HEK293 (cell line): ENCODE data around the gene FAM168A.

ENCODE experiments used
- MZF1 ChIP-seq: fragments of 450-650 bp; formaldehyde crosslinking; IDR thresholded peaks from 2 replicates; pipeline ENCODE4 v1.5.1; 2017; ENCODE audit warnings: missing biosample characterization, missing genetic modification characterization, borderline replicate concordance
- TRIM28 ChIP-seq: IDR thresholded peaks from 2 replicates; pipeline ENCODE4 v1.6.1; 2011; ENCODE audit warnings: low read length, control low read depth, borderline replicate concordance
- ZNF658 ChIP-seq: fragments of 450-650 bp; formaldehyde crosslinking; IDR thresholded peaks from 2 replicates; pipeline ENCODE4; 2016; ENCODE audit warnings: missing biosample characterization, missing genetic modification characterization

GRCh38 chr11:73454987-73455386 lies 142.9 kb downstream of the FAM168A start:
- no peak for TF ChIP-seq ZNF658 (tag by site-specific recombination)
- no peak for TF ChIP-seq TRIM28
- no peak for TF ChIP-seq MZF1
